IPS-18c (cell line): ENCODE data around the gene PKP1.

ENCODE experiments used
- H3K4me3 ChIP-seq: 2 replicates; pipeline ENCODE4 v1.7.0; 2013; ENCODE audit warnings: low read depth, mild to moderate bottlenecking, low read length, moderate library complexity; ENCODE audit not compliant: insufficient read depth
- H3K9me3 ChIP-seq: one replicate; pipeline ENCODE4 v1.6.1; 2013; ENCODE audit warnings: mild to moderate bottlenecking, low read length, moderate library complexity; ENCODE audit not compliant: control insufficient read depth, insufficient read depth

Gene PKP1

DNA sequence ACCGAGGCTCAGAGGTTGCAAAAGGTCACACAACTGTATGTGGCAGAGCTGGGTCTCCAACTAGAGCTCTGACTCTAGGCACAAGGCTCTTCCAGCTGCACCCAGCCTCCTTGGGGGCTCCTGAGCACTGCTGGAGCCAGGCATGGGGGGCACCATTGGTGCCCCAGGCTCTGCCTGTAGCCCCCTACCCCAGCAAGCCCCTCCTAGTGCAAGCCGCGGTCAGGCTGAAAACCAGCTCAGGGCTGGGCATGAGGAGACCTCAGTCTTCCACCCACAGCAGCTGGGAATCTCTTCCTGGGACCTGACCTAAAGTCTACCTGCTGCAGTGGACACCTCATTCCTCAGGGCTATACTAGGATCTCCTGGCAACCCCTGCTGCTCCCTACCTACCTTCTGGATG lies 79.6 kb downstream of the PKP1 start:
- H3K9me3 ChIP-seq, result no peaks in the 10 kb centered on the region
- no peak overlapping the region for H3K4me3 ChIP-seq

DNA sequence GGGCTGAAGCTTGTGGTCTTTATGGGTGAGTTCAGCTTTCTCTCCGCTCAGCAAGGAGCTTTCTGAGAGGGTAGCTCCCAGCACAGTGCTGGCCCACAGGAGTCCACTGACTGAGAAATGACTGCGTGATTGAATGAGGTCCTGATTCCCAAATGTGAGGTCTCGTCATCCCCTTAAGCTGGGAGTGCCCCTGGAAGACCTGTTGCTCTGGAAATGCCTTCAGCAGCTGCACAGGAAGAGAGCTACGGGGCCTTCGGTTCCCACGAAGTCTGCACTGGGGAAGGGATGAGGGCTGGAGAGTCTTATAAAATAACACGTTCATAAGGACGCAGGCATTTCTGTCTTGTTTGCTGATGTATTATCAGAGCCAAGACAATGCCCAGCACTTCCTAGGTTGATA lies 80.2 kb downstream of the PKP1 start:
- H3K4me3 ChIP-seq, result no peak overlapping the region

DNA sequence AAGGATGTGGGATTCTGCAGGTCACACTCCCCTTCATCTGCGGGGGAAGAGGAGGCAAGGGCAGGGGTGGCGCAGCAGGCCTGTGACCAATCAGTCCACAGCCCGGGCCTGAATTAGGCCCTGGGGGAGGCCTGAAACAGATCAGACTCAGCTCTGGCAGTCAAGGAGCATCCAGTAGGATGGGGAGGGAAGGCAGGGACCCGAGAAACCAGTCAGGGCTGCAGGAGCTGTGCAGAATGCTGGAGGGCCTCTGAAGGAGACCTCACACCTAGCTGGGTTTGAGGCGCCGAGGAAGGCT lies 81.5 kb downstream of the PKP1 start:
- Histone ChIP-seq H3K4me3 (no peak overlapping the region), H3K9me3 (no peaks in the 10 kb centered on the region)

More for the DNA sequence above, 80.2 kb downstream of the PKP1 start:
- H3K9me3 ChIP-seq, result no peaks in the 10 kb centered on the region

DNA sequence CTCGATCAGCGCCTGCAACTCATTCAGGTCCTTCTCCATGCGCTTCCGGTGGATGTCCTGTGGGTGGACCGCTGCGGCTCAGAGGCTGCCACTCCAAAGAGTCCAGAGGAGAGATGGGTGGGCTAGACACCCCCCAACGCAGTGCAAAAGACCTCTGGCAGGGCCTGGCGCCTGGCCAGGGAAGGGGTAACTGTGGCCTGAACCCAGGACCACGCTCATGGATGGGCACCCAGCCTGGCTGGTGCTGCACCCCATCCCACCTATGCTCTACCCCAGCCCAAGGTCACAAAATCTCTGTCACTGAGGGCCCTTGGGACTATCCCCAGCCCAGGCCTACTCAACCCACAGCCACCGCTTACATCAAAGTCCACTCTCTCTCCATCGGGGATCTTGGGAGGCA lies 81.9 kb downstream of the PKP1 start:
- Histone ChIP-seq H3K9me3 (no peaks in the 10 kb centered on the region), H3K4me3 (no peak overlapping the region)

DNA sequence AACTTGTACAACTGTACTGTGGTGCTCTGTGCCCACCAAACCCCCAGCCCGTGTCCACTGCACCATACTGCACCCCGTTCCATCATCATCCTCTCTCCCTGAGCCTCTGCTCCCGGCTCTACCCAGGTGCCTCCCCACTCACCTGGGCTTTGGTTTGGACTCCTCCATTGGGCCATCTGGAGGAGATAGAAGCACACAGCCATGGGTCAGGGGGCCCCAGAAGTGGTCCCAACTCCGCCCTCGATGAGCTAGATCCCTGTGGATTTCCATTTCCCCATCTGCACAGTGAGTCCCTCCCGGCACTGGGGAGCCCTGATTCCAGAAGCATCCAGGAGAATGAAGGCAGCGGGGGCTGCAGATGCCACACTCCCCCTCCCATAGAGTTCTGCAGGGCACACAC lies 83.4 kb downstream of the PKP1 start:
- Histone ChIP-seq H3K9me3 (no peaks in the 10 kb centered on the region), H3K4me3 (no peak overlapping the region)

DNA sequence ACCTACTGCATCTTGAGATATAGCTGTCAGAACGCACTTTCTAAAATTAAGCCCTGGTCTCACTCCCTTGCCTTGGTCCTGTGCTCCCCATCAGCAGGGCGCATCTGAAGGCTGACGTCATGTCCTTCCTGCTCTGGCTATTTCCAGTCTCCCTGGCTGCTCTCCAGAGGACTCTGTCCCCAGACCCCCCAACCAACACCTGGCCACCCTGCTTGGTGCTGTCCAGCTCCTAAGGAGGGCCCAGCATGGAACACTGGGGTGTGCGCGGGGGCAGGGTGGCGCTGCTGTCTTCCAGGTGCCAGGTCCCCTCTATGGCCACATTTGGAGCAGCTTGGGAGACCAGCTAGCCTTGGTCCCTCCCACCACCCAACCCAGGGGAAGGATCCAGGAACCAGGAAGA lies 85.9 kb downstream of the PKP1 start:
- no peak overlapping the region for H3K4me3 ChIP-seq
- H3K9me3 ChIP-seq, result no peaks in the 10 kb centered on the region

DNA sequence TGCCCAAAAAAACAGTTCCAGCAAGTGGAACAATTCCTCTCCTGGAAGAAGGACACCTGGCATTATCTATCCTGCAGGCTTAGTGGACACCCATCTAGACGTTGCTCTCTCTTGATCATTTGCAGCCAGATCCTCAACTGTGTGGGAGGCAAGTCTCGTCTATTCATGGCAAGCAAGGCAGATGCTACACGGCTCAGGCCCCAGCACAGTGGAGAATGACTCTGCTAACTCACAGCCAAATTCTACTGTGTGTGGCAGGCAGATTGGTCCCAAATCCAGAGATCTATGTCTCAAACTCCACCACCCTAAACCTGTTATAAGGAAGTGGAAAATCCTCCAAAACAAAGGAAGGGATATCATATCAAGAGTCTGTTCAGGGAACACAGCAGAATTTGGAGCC lies 87.2 kb downstream of the PKP1 start:
- H3K9me3 ChIP-seq, result no peaks in the 10 kb centered on the region
- no peak overlapping the region for H3K4me3 ChIP-seq

DNA sequence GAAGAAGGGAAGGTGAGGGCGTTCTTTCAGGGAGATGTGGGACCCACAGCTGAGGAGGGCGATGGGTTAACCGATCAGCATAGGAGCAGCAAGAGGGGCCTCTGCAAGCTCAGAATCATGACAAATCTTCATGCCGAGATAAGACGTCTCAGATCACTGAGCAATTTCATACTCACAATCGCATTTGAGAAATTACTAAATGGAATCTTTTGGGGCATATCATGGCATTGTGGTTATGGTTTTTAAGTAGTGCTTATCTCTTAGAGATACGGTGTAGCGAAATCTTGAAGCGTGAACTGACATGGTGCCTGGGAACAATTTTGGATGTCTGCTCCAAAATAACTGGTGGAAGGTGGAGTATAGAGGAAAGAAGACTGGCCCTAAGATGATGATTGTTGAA lies 88.0 kb downstream of the PKP1 start:
- H3K4me3 ChIP-seq, result no peak overlapping the region
- H3K9me3 ChIP-seq, result no peaks in the 10 kb centered on the region

DNA sequence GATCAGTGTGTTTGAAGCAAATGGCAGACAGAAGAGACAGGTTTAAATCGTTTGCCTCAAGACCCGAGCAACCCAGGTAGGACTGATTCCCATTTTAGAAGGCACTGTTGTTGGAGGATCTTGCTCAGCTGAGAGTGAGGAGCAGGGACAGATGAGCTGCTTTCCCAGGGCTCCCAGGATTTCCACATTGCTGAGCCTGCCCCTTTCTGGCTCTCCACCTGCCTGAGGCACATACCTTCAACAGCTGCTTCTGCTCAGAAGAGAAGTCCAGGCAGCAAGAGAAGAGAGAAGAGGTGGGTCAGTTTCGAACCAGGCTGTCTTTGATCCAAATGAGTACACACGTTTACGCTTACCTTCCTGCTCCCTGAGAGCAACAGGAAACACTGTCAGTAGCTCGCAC lies 88.5 kb downstream of the PKP1 start:
- Histone ChIP-seq H3K9me3 (no peaks in the 10 kb centered on the region), H3K4me3 (no peak overlapping the region)

DNA sequence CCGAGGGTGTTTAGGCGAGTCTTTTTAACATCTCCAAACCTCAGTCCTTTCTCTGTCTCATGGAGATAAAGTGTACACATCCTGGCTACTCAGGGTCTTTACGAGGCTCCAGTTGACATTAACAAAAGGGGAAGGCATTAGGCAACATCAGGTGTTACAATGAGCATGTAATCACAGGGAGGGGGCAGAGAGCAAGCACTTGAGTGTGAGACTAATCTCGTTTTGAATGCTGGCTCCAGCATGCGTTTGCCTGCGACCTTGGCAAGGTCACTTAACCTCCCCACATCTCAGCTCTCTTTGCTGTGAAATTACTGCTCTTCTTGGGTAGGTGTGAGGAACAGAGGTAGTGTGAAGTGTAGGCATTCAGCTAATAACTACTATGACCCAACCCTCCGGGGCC lies 91.1 kb downstream of the PKP1 start:
- Histone ChIP-seq H3K4me3 (no peak overlapping the region), H3K9me3 (no peaks in the 10 kb centered on the region)

DNA sequence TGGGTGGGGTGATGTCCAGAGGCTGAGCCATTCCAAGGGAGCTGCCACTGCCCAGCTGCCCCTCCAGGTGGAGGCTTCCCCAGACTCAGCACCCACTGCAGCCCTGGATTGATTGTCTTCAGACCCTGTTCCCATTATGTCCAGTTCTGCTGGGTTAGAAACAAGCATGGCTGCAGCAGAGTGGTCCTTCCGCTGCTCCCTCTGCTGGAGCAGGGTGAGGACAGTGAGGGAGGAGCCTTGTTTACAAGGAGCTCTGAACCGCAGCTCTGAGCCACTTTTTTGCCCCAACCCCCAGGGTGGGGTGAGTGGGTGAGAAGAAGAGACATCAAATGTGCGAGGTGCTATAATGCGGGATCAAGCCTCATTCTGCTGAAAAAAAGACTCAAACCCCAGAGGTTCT lies 91.9 kb downstream of the PKP1 start:
- Histone ChIP-seq H3K4me3 (no peak overlapping the region), H3K9me3 (no peaks in the 10 kb centered on the region)

DNA sequence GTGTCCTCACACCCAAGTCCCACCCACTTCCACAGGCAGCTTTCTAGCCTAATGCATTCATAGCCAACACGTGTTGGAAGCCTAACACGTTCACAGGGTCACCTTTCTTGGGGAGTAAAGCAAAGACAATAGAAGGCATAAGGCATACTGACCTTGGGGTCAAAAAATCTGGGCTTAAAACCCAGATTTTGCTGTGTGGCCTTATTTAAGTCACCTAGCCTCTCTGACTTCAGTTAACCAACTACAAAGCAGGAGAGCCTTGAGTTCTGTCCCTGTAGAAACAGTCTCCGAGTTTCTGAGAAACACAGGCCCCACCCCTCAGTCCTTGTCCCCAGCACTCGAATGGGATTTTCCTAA lies 92.8 kb downstream of the PKP1 start:
- Histone ChIP-seq H3K4me3 (no peak overlapping the region), H3K9me3 (no peaks in the 10 kb centered on the region)

DNA sequence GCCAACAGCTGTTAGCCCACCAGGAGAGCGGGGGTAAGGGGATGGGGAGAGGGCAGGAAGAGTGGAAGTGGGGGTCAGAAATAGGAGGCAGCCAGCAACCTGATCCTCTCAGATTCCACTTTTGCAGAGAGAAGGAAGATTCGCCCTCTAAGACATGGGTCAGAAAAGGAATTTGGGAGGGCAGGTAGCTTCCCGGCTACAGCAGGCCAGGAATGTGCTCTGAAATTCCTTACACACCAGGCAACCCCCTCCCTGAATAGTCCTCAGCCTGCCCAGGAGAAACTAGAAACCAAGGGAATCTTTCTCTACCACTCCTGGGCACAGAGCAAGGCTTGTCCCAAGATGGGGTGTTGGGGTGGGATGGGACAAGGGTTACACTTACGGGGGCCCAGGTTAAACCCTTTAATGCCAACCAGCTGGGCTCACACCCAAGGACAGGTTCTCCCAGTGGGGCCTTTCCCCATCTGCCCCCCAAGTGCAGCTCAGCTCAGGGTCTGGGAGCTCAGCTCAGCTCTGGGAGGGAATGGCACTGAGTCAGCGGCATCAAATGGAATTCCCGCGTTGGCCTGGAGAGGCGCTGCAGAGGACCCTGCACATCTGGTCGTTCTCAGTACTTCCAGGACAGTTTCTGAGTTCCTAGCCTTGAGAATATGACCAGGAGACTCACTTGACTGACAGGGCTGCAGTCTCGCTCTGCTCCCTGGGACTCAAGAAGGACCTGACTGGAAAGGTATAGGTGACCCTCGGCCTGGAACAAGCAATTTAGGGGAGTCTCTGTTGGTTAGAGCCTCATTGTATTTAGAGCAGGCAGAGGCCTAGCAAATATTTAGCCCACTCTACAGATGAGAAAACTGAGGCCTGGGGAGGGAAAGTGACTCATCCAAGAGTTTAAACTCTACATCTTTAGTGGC lies 93.4 kb downstream of the PKP1 start:
- Histone ChIP-seq H3K9me3 (no peaks in the 10 kb centered on the region), H3K4me3 (no peak overlapping the region)

DNA sequence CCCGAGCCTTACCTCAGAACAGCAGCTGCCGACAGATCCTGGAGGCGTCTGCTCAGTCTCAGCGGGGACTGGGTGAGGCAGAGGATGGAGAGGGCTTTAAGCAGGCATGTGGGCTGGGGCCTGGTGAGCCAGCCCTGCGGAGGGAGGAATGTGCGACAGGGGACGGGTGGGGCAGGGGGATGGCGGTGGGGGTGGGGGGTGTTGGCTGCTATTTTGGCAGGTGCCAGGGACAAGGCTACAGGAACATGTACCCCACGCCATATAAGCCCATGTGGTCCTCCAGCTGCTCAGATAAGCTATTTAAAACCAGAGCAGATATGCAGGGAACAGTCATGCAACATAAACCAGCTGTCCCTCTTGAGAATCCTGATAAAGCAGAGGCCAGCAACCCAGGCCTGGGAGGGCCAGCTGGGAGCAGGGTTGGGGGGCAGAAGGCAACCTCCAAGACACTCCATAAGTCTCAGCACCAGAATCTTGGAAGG lies 94.3 kb downstream of the PKP1 start, which contains the start of gene TNNT2:
Gene TNNT2 (minus strand): TSS at position 70 of the 482 bp plus-strand sequence. CDS start 4,426 bp downstream, outside the sequence.
- H3K4me3 ChIP-seq, result no peak within 1 kb of the TSS

DNA sequence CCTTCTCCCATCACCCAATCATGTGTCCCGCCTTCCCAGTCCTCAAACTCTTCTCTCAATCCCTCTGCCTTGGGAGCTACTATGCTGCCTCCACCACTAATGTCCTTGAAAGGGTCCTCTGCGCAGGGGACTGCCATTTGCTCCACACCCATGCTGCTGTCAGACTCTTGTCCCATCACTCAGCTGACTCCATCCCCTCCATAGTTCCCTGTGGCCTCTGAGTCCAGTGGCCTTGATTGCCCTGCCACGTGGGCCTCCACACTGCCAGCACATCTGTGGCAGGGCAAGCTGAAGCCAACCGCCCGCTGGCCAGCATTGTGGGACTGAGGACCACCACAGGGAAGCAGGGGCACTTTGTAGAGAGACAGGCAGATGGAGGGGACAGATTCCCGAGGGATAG lies 95.5 kb downstream of the PKP1 start:
- H3K4me3 ChIP-seq, result no peak overlapping the region

More for the DNA sequence above, 94.3 kb downstream of the PKP1 start, which contains the start of gene TNNT2:
- no peaks in the 10 kb centered on the region for H3K9me3 ChIP-seq

DNA sequence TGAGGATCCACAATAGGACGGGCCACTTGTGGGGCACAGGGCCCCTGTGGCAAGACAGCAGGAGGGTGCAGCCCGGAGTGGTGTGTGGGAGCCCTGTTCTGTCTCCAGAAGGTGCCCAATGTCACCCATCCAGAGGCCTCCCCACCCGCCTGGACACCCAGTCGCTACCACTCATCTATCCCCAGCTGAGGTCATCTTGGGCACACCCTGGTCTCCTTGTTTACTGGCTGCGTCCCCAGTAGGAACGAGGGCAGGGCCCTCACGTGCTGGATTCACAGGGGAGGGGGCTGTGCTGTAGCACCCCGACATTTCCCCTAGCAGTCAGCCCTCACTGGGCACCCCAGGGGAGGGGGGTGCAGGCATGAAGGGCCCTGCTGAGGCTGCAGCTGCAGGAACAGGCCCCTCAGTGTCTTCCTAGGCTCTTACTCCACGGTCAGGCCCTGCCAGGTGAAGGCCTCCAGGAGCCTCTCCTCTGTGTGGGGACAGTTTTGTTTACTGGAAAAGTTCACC lies 96.5 kb downstream of the PKP1 start:
- H3K9me3 ChIP-seq, result no peaks in the 10 kb centered on the region
- H3K4me3 ChIP-seq, result no peak overlapping the region

More for the DNA sequence above, 95.5 kb downstream of the PKP1 start:
- H3K9me3 ChIP-seq, result no peaks in the 10 kb centered on the region

DNA sequence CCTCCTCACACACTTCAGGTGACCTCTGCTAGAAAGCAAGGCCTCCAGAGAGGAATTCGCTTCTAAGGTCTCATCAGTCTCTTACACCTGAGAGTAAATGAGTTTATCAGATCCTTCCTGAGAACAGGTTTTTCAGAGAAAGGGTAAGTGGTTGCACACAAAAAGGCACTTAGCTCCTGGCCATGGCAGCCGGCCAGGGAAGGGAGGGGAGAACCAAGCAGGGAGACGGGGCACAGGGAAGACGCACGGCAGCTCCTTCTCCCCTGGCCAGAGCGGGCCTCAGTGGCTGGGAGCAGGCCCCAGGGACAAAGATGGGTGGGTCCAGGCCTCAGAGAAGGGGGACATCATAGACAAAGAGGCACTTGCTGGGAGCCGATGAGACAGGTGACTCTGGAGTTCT lies 97.8 kb downstream of the PKP1 start:
- Histone ChIP-seq H3K4me3 (no peak overlapping the region), H3K9me3 (no peaks in the 10 kb centered on the region)
